GM20000 (cell line): Measurements from ENCODE around the gene PIF1.

Source experiments
- DNase-seq: peaks from one replicate; pipeline ENCODE4 v3.0.0; 2012; ENCODE audit warnings: low spot score
- TF ChIP-seq, protein P1 (sequence below): IDR thresholded peaks from 2 replicates; pipeline ENCODE4 v1.5.1; 2012; ENCODE audit warnings: mild to moderate bottlenecking, control low read depth; ENCODE audit errors: extremely low read depth, missing control alignments

The PIF1 gene

DNA sequence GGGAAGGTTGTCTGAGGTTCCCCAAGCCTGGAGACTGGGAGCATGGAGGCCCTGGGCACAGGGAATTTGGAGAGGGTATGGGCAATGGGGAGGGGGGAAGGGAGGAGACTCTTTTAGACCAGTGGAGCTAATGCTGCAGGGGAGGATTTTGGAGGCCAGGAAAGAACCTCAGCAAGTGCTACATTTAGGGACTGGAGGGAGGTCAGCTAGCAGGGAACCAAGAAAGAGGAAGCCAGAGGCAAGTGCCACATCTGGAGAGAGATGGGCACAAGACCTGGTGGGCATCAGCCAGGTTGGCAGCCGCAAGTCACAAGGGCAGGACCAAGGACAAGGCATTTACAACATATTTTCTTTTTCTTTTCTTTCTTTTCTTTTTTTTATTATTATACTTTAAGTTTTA, 37.0 kb upstream of the PIF1 start:
- TF ChIP-seq, protein P1, sequence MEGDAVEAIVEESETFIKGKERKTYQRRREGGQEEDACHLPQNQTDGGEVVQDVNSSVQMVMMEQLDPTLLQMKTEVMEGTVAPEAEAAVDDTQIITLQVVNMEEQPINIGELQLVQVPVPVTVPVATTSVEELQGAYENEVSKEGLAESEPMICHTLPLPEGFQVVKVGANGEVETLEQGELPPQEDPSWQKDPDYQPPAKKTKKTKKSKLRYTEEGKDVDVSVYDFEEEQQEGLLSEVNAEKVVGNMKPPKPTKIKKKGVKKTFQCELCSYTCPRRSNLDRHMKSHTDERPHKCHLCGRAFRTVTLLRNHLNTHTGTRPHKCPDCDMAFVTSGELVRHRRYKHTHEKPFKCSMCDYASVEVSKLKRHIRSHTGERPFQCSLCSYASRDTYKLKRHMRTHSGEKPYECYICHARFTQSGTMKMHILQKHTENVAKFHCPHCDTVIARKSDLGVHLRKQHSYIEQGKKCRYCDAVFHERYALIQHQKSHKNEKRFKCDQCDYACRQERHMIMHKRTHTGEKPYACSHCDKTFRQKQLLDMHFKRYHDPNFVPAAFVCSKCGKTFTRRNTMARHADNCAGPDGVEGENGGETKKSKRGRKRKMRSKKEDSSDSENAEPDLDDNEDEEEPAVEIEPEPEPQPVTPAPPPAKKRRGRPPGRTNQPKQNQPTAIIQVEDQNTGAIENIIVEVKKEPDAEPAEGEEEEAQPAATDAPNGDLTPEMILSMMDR = no peak
- DNase-seq = no peak

DNA sequence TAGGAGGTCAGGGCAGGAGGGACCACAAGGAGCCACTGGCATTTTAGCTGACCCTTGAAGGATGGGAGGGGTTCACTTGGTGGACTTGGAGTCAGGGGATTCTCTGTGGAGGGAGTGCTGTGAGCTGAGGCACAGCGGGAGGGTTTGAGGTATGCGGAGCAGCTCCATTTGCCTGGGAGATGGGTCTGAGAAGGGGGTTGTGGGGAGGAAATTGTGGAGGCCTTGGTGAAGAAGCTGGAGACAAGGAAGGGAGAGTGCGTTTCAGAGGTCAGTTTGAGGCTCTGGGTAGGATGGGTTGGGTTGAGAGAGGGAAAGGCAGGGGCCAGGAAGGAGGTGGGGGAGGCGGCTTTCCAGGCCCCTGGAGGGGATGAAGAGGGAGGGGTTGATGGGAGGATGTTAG, 36.5 kb upstream of the PIF1 start:
- DNase-seq = no peak
- TF ChIP-seq, protein P1 = no peak

DNA sequence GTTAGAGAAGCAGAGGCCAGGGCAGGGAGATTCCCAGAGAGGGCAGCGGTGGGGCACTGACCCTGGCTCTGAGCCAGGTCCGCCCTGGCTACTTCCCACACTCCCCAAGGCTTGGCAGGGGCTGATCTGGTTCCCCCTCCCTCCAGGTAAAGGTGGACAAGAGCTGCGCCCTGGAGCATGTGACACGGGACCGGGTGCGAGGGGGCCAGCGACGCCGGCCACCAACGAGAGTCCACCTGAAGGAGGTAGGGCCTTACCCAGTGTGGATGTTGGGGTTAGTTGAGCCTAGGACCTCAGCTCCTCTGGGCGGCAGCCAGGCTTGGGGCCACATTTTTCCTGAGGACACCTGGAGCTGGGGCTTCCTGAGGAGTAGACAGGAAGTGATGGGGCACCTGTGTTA, 35.9 kb upstream of the PIF1 start:
- no peak for DNase-seq
- TF ChIP-seq, protein P1 = no peak

DNA sequence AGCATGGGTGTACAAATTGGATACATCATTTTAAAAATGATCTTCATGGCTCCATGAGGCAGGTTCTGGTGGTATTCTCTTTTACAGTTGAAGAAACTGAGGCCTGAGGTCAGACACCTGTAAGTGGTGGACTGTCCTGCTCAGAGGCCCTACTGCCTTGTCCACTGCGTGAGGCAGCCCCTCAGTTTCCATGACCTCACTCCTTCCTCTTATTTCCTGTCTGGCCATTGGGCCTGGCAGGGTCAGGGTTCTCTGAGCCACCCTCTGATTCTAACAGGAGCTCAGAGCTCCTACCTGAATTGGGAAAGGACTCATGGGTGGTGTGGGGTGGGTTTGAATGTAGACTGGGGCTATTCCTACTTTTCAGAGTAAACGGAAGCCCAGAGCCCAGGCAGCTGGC, 33.8 kb upstream of the PIF1 start:
- no peak for DNase-seq
- TF ChIP-seq, protein P1 = no peak

DNA sequence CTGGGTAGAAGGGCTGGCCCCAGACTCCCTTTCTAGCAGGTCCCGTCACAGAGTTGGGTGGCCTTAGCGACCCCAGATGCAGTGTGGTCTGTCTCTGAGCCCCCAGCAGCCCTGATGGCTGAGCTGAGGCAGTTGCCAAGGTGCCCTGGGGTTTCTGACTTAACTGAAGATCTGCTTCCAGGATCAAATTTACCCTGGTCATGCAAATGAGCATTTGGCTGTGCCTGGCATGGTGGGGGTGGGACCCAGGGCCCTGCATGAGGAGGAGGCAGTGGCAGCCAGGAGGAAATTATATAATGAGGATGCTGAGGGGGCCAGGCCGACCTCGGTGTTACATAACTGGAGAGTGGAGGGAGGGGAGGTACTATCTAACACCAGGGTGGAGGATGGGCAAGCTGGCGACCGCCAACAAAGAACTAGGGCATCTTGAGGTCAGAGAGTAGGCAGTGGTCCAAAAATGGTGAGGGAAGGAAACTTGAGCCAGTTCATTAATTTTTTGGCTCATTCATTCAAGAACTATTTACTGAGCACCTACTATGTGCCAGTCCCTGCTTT, 32.7 kb upstream of the PIF1 start:
- TF ChIP-seq, protein P1 = no peak

GRCh38 chr15:64857421-64857820, 32.0 kb upstream of the PIF1 start:
- no peak for DNase-seq
- TF ChIP-seq, protein P1 = no peak

More for the DNA sequence above, 32.7 kb upstream of the PIF1 start:
- no peak for DNase-seq

DNA sequence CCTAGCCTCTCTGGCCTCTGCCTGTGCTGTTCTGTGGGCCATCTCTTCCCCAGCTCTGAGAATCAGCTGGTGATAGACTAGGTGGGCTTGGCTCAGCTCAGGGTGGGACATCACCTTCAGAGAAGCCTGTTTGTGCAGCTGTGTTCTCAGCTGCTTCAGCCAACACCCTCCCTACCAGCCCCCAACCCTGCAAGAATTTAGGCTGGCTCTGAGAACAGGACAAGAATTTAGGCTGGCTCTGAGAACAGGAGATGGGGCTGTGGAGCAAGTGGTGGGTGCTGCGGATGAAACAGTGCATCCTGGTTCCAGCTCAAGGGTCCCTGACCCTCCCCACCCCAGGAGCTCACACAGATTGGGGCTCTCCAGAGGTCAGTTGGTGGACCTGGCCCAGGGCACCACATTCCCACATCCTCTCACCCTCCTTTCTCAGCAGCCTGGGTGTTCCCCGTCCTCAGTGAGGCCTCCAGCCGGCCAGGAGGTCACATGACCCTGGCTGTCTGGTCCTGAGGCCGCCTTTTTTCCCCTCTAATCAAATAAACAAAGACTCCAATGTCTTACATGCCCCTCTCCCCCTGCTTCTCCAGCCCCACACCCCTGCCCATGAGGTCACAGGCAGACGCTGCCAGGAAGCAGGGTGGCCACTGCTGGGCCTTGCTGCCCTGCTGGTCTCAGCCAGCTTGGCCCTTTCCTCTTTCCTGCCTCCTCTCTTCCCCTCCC, 31.1 kb upstream of the PIF1 start:
- DNase-seq = no peak
- TF ChIP-seq, protein P1 = no peak
